HG03342 (cell line): ENCODE data around the gene GPD2.

ENCODE experiments used
- ATAC-seq: cut with Tn5 transposase; IDR thresholded peaks from one replicate; pipeline ENCODE4 v1.9.1; 2021; ENCODE audit warnings: mild to moderate bottlenecking, moderate library complexity; ENCODE audit not compliant: unreplicated experiment

GPD2 gene

DNA sequence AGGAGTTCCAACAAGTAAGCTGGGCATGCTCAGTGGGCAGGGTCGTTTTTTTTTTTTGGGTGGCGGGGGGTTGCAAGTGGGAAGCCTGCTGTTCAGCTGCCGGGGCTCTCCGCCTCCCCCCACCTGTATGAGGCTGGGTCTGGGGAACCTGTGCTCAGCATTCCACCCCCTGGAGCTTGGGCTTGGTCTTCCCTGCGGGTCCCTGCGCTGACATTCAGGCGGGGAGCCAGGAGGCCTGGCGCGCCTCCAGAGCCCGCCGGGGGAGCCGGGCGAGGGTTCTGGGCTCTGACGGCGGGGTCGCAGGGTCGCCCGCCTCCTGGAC is 822 bp upstream of the GPD2 start:
- no peak for ATAC-seq

DNA sequence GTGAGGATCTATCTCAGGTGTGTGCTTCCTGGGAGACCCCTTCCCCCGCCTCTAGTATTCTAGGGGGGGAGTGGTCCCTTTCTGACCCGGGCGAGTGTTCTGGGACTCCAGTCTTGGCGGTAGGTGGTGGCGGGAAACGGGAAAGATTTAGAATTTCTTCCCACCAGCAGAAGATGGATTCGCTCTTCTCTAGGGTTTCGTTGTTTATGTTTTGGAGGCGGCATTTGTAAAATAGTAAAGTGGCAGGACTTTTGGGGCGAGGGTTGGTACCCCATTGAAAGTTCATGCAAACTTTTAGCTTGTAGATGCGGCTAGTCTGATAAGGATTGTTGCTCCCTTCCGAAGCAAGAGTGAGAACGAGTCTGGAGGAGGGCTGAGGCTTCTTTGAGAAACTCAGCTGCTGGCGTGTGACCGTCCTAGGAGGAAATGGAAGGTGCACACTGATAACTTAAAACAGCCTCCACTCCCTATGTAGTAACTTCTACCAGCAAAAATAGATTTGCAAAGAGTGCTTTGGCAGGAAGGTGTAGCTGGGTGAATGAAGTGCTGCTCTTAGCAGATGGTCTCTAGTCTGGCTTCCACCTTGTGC is 412 bp downstream of the GPD2 start:
- ATAC-seq: peak; percentile 39

- peak; percentile 23 for ATAC-seq
These were observed 1.2 kb downstream of the GPD2 start for GRCh38 chr2:156437272-156437930.

- no peak for ATAC-seq
These were observed 1.8 kb downstream of the GPD2 start for GRCh38 chr2:156437931-156438410.

GRCh38 chr2:156443089-156443488 is 6.9 kb downstream of the GPD2 start:
- ATAC-seq: no peak

DNA sequence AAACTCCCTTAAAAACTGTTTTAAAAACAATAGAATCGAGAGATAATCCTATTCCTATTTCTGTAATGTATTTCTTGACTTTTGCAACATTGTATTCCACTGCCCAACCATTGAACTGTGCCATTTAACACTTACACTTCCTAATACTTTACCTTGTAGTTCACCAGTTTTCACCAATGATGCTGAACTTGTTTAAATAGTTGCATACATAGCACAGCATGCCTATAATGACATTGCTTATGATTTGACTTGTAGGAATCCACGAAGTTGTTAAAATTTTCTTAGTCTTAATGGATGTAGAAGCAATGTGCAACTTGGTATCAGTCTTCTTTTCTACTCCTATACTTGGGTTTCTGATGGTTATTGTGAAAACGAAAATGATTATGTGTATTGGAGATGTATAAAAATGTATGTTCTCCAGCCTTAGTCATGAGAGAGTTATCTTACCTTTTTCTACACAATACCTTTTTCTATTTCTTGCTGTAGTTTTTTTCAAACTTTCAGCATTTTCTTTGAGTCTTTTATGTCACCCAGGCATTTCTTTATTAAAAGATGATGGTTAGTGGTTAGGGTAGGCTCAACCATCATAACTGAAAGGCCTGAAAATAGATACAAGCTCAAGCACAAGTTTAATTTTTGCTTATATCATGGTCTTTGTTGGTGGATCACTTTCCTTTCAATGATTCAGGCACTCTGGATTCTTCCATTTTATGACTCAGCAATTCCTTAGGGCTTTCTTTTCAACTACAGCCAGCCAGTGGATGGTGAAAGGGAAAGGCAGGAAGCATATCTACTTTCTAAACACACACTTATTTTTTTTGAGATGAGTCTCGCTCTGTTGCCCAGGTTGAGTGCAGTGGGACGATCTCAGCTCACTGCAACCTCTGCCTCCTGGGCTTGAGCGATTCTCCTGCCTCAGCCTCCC is 9.4 kb downstream of the GPD2 start:
- no peak for ATAC-seq

DNA sequence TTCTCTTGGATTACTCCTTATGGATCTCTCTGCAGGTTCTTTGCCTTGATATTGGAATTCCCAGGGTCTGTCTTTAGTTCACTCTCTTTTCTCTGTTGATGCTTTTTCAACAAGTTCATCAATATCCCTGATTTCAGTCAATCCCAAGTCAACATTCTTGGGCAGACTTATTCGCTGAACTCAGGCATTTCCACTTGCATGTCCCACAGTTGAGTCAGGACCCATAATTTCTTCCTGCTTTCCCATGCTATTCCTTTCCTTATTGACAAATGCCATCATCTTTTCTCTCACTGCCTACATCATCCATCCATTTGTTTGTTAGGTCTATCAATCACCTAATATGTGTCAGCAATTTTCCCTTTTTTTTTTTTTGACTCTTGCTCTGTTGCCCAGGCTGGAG is 11.6 kb downstream of the GPD2 start:
- ATAC-seq: no peak

- no peak for ATAC-seq
These were observed 12.6 kb downstream of the GPD2 start for GRCh38 chr2:156448766-156449165.

DNA sequence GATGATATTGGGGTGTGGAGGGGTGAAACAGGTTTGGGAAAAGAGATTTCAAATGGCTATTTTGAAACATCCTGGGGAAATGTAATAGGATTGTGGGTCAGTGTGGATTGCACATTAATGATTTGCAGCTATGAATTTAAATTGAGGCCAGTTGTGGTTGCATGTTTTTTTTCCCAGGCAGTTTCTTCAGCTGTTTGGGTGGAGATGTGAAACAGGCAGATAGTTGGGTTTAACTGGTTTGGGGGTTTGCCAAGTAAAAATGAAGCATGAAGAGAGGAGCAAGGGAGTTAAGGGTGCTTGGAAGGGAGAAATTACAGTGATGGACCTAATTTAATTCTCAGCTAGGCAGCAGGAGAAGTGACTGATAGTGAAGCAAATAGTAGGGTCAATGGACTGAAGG is 16.8 kb downstream of the GPD2 start:
- ATAC-seq: no peak

GRCh38 chr2:156455361-156455975 is 19.3 kb downstream of the GPD2 start:
- ATAC-seq: peak; percentile 58

DNA sequence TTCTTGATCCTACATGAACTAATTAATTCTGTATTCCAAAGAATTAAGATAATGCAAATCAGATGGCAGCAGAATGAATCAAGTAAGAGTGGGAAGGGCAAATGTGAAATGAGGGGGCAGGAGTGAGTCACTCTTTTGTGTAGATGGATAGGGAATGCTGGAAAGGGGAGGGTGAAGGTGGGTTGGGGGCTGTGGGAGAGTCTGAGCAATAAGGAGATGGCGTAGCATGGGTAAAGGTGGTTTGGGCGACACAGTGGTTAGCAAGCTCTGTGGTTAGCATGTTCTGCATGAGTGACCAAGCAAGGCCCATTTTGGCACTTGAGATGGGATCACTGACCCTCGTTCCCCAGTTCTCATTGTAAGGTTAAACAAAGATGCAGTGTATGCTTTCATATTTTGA is 20.4 kb downstream of the GPD2 start:
- peak; percentile 79 for ATAC-seq

GRCh38 chr2:156457523-156458517 is 21.6 kb downstream of the GPD2 start:
- no peak for ATAC-seq

DNA sequence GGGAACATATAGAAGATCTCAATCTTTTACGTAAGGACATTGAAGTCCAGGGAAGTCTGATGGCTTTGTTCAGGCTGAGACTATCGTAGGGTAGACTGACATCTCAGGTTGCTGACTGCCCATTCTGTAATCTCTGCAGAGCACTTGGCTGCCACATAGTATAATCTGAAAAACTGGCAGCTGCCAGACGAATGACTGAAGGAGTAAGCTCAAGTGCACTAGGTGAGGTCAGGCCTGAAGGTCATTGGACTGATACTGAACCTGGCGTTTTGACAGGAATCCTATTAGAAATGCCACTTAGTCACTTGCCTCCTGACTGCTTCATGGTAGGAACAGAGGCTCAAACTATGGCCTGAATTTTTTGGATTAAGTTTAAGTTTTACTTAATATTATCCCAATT is 23.5 kb downstream of the GPD2 start:
- no peak for ATAC-seq

- ATAC-seq: no peak
These were observed 27.9 kb downstream of the GPD2 start for GRCh38 chr2:156464106-156464505.

DNA sequence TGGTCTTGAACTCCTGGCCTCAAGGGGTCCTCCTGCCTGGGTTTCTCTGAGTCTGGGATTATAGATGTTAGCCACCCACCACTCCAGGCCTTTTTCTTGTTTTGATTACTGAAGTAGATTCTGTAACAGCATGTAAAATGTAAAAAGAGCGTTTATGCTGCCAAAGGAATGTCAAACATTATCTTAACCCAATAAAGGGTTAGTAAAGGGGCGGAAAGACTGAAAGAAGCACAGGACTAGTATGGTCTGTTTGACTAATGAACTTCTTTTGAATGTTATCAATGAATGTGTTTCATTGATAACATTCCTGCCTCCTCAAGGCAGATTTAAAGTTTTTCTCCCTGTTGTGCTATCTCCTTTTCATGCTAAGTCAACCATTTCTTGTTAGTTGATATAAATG is 29.4 kb downstream of the GPD2 start:
- ATAC-seq: no peak

GRCh38 chr2:156466739-156467405 is 30.7 kb downstream of the GPD2 start:
- no peak for ATAC-seq

DNA sequence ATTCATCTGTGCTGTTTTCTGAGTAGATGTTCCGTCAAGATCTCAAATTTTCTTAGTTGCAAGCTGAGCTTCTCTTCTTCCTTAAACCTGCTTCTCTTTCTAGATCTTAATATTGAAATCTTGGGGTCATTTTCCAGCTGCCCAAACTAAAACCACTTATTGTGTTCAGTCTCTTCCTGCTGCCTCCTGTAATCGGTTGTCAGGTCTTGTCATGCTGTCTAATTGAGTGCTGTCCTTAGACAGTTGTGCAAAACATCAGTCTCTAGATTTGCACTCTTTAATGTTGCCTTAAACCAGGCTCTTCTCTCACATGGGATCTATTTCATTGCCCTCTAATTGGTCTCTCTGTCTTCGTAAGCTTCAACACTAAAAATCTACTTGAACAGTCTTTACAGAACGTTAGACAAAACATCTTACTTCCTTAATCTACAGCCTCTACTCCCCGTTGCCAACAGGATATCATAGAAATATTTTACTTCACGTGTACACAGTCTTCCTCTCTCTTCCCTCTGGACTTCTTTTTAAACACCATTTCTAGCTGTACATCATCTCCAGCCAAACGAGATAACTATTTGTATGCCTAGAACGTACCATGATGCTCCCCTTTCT is 34.9 kb downstream of the GPD2 start:
- ATAC-seq: peak; percentile 35

DNA sequence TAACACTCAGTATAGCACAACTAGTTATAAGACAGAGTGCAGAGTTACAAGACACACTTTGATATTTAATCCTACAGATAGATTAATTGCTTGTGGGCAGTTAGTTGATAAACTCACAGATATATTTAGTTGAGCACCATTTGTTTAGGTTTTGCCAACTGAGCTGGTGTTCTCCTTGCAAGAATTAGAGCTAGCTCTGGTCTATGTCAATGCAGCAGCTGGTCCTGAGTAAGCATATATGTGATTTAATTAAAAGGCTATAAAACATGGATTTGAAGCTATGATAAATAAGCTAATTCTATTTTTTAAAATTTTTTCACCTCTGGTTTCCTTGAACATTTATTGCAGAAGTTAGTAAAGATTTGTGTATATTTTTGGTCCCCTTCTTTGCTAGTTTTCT is 35.6 kb downstream of the GPD2 start:
- no peak for ATAC-seq

DNA sequence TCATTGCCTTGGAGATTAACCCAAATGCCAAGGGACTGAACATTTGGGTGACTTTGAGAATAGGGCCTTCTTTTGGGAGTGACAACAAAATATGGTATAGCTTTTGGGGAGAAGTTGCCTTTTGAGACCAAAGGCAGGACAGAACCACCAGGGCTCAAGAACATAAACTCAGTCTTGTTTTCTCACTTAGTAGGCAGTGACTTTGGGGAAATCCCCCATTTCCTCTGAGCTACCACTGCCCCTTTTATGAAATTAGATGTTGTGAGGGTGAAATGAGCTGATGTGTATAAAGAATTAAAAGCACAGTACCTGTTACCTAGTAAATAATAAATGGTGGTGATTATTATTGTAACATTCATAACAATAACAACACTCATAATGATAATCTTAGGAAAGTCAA is 36.5 kb downstream of the GPD2 start:
- peak; percentile 44 for ATAC-seq
